Suprapubic skin (tissue), 4 donors: ENCODE measurements around the gene MAP2K5. TPM values are rescaled to one million over a fixed set of nuclear protein-coding genes. Genes with fewer than 3 reads are reported as not detected.

Experiments used
- DNase-seq, 2 donors: peaks; one replicate each; pipeline ENCODE4 v3.0.0-alpha.2; 2019; ENCODE audit warnings: low spot score in 2 of 2
- H3K27ac ChIP-seq: fragments of 200-600 bp; sonication (generic); one replicate; pipeline ENCODE4 v1.5.1; 2019
- H3K27me3 ChIP-seq: fragments of 200-600 bp; sonication (generic); one replicate; pipeline ENCODE4 v1.5.1; 2019
- H3K36me3 ChIP-seq: fragments of 200-600 bp; sonication (generic); one replicate; pipeline ENCODE4 v1.5.1; 2019
- H3K4me1 ChIP-seq: fragments of 200-600 bp; sonication (generic); one replicate; pipeline ENCODE4 v1.5.1; 2019
- H3K4me3 ChIP-seq: fragments of 200-600 bp; sonication (generic); one replicate; pipeline ENCODE4 v1.5.1; 2019; ENCODE audit warnings: mild to moderate bottlenecking
- H3K9me3 ChIP-seq: fragments of 200-600 bp; sonication (generic); one replicate; pipeline ENCODE4 v1.5.1; 2019
- CTCF ChIP-seq, 2 donors: fragments of 200-600 bp in 1 of 2; fragments of 450-650 bp in 1 of 2; sonication (generic) in 1 of 2; IDR thresholded peaks; one replicate each; pipeline ENCODE4 v1.5.1; 2016 to 2019; ENCODE audit warnings: antibody characterized with exemption in 2 of 2, mild to moderate bottlenecking in 1 of 2, moderate library complexity in 1 of 2
- EP300 ChIP-seq: sonication (generic); formaldehyde crosslinking; IDR thresholded peaks from one replicate; pipeline ENCODE4 v1.6.1; 2017; ENCODE audit warnings: antibody characterized with exemption
- POLR2A ChIP-seq, 2 donors: fragments of 450-650 bp; IDR thresholded peaks; one replicate each; pipeline ENCODE4 v1.6.1; 2017; ENCODE audit warnings: antibody characterized with exemption in 2 of 2, mild to moderate bottlenecking in 2 of 2, moderate library complexity in 2 of 2
- POLR2AphosphoS5 ChIP-seq, 3 donors: sonication (generic); formaldehyde crosslinking; IDR thresholded peaks; one replicate each; pipeline ENCODE4 v1.6.1; 2017; ENCODE audit warnings: antibody characterized with exemption in 3 of 3
- WGBS: methylation state at CpG from one replicate; pipeline ENCODE4 v1.1.5; 2018; 5-methylcytosine and 5-hydroxymethylcytosine counted together
- total RNA-seq, 4 donors: library from RNA; depleted of rRNA; stranded (reverse); fragments of >200 nt; gene quantifications; one replicate each; pipeline ENCODE4 v1.1.0, GENCODE V29; 2016

Gene MAP2K5
- total RNA-seq, 4 donors from 2014 or later = 9.5 to 18.5 (median 10.2) TPM

GRCh38 chr15:67547064-67547463 is 4.6 kb downstream of the MAP2K5 start:
- DNase-seq = no peak
- Histone ChIP-seq H3K27me3 (no peaks in the 10 kb centered on the region), H3K9me3 (no peaks in the 10 kb centered on the region), H3K27ac (no peak overlapping the region), H3K36me3 (peaks cover 22% of the 10 kb centered on the region), H3K4me3 (no peak overlapping the region), H3K4me1 (peaks cover 40% of the 10 kb centered on the region)
- WGBS = 71% methylated on average over 2 of the region's 2 CpGs
- no peak for TF ChIP-seq EP300
- TF ChIP-seq POLR2AphosphoS5 (IDR thresholded peaks at IDR 0.05) = no peak
- TF ChIP-seq CTCF (IDR thresholded peaks at IDR 0.05) = no peak
- no peak for TF ChIP-seq POLR2A (IDR thresholded peaks at IDR 0.05)

GRCh38 chr15:67547836-67548235 is 5.3 kb downstream of the MAP2K5 start:
- Histone ChIP-seq H3K27me3 (no peaks in the 10 kb centered on the region), H3K4me1 (peaks cover 40% of the 10 kb centered on the region), H3K4me3 (no peak overlapping the region), H3K9me3 (no peaks in the 10 kb centered on the region), H3K36me3 (peaks cover 22% of the 10 kb centered on the region), H3K27ac (no peak overlapping the region)
- DNase-seq = no peak
- WGBS = 82% methylated on average over 3 of the region's 3 CpGs
- TF ChIP-seq POLR2AphosphoS5 (IDR thresholded peaks at IDR 0.05) (no peak), CTCF (IDR thresholded peaks at IDR 0.05) (no peak), POLR2A (IDR thresholded peaks at IDR 0.05) (no peak), EP300 (no peak)

- TF ChIP-seq EP300 (no peak), CTCF (IDR thresholded peaks at IDR 0.05) (no peak), POLR2AphosphoS5 (IDR thresholded peaks at IDR 0.05) (no peak), POLR2A (IDR thresholded peaks at IDR 0.05) (no peak)
- H3K9me3 ChIP-seq = no peaks in the 10 kb centered on the region
- H3K36me3 ChIP-seq = peaks cover 22% of the 10 kb centered on the region
- H3K27ac ChIP-seq = no peak overlapping the region
- no peak for DNase-seq
- no peaks in the 10 kb centered on the region for H3K27me3 ChIP-seq
- no peak overlapping the region for H3K4me3 ChIP-seq
- 55% methylated on average over 2 of the region's 2 CpGs for WGBS
- peaks cover 35% of the 10 kb centered on the region for H3K4me1 ChIP-seq
These were observed 5.8 kb downstream of the MAP2K5 start for GRCh38 chr15:67548236-67548852.

DNA sequence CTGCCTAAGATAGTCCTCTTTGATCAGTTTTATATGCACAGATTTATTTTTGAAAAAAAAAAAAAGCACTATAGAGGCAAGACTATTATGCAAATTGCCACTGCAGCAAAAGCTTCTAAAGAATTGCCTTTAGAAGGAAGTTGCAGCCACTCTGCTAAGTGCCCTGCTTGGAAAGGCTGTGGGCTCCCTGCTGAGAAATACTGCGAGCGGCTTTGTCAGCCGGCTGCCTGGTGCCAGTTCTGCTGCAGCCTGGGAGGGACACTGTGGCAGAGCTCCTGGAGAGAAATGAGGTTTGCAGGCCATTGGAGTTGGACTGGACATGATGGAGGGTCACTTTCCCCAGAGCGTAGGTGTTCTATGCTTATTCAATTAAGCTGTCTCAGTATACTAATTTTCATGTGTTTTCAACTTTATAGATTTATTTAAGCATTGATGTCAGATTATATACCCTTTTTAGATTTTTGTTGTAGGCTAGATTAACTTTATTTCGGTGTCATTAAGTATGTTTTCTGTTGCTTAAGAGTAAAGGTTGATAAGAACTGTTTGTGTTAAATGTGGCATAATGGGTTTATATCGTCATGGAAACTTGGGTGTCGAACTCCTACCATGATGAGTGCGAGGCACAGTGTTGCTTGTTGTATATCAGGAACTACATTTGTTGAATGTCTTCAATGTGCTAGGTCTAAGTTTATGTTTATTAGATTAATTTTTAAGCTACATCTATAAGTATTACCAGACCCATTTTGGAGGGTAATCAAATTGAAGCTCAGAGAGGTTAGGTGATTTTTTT is 6.6 kb downstream of the MAP2K5 start:
- peaks cover 28% of the 10 kb centered on the region for H3K4me1 ChIP-seq
- no peak overlapping the region for H3K4me3 ChIP-seq
- no peak for TF ChIP-seq POLR2A (IDR thresholded peaks at IDR 0.05)
- TF ChIP-seq CTCF (IDR thresholded peaks at IDR 0.05) = no peak
- no peak for TF ChIP-seq EP300
- TF ChIP-seq POLR2AphosphoS5 (IDR thresholded peaks at IDR 0.05) = no peak
- peaks cover 22% of the 10 kb centered on the region for H3K36me3 ChIP-seq
- no peaks in the 10 kb centered on the region for H3K27me3 ChIP-seq
- no peak for DNase-seq
- no peaks in the 10 kb centered on the region for H3K9me3 ChIP-seq
- 86% methylated on average over 8 of the region's 8 CpGs for WGBS
- H3K27ac ChIP-seq = no peak overlapping the region

GRCh38 chr15:67549736-67550135 is 7.2 kb downstream of the MAP2K5 start:
- no peak for DNase-seq
- H3K4me3 ChIP-seq = no peak overlapping the region
- WGBS = 67% methylated on average over 3 of the region's 3 CpGs
- H3K9me3 ChIP-seq = no peaks in the 10 kb centered on the region
- H3K27ac ChIP-seq = no peak overlapping the region
- H3K27me3 ChIP-seq = no peaks in the 10 kb centered on the region
- TF ChIP-seq EP300 (no peak), POLR2A (IDR thresholded peaks at IDR 0.05) (no peak), POLR2AphosphoS5 (IDR thresholded peaks at IDR 0.05) (no peak), CTCF (IDR thresholded peaks at IDR 0.05) (no peak)
- peaks cover 22% of the 10 kb centered on the region for H3K36me3 ChIP-seq
- H3K4me1 ChIP-seq = peaks cover 21% of the 10 kb centered on the region
